OCI-LY3 (cell line): ENCODE data around the gene NTHL1.

Experiments
- H2AFZ ChIP-seq: fragments of 200-600, 300-600 bp; shearing (Covaris generic); 2 replicates; pipeline ENCODE4 v1.6.0; 2014; ENCODE audit warnings: antibody characterized with exemption, low read depth, low read length
- H3K27ac ChIP-seq: fragments of 200-600, 300-600 bp; sonication (generic); 2 replicates; pipeline ENCODE4 v1.5.1; 2014; ENCODE audit warnings: mild to moderate bottlenecking, low read length, moderate library complexity, mixed read lengths
- H3K27me3 ChIP-seq: fragments of 200-600, 300-600 bp; sonication (generic); 2 replicates; pipeline ENCODE4 v1.6.1; 2014; ENCODE audit warnings: low read depth, low read length, mixed read lengths
- H3K36me3 ChIP-seq: fragments of 200-600, 300-600 bp; sonication (generic); replicated peaks from 2 replicates; pipeline ENCODE3; 2014; ENCODE audit warnings: low read depth, low read length, mixed read lengths
- H3K4me1 ChIP-seq: fragments of 300-600, 200-600 bp; sonication (generic); 2 replicates; pipeline ENCODE4 v1.6.1; 2014; ENCODE audit warnings: low read length, mixed read lengths
- H3K4me2 ChIP-seq: fragments of 200-600, 300-600 bp; sonication (generic); 2 replicates; pipeline ENCODE4 v1.6.1; 2014; ENCODE audit warnings: low read length, mixed read lengths
- H3K4me3 ChIP-seq: fragments of 300-600, 200-600 bp; sonication (generic); 2 replicates; pipeline ENCODE4 v1.5.1; 2014; ENCODE audit warnings: antibody characterized with exemption, mild to moderate bottlenecking, low read length, moderate library complexity
- H3K79me2 ChIP-seq: fragments of 300-600, 200-600 bp; shearing (Covaris generic); 2 replicates; pipeline ENCODE4 v1.6.1; 2014; ENCODE audit warnings: mild to moderate bottlenecking, low read length, mixed read lengths
- H3K9ac ChIP-seq: fragments of 300-600, 200-600 bp; shearing (Covaris generic); 2 replicates; pipeline ENCODE4 v1.6.0; 2014; ENCODE audit warnings: mild to moderate bottlenecking, low read length, moderate library complexity
- H3K9me3 ChIP-seq: fragments of 200-600, 300-600 bp; shearing (Covaris generic); 2 replicates; pipeline ENCODE4 v1.6.1; 2014; ENCODE audit warnings: low read length, mixed read lengths; ENCODE audit not compliant: insufficient read depth
- H4K20me1 ChIP-seq: fragments of 200-600, 300-600 bp; sonication (generic); 2 replicates; pipeline ENCODE4 v1.6.1; 2016; ENCODE audit warnings: low read length, mixed read lengths; ENCODE audit not compliant: insufficient read depth
- CTCF ChIP-seq: fragments of 200-600, 300-600 bp; sonication (generic); IDR thresholded peaks from 2 replicates; pipeline ENCODE4 v1.5.1; 2014; ENCODE audit warnings: antibody characterized with exemption, low read length, low read depth
- EZH2phosphoT487 ChIP-seq: fragments of 200-600 bp; shearing (Covaris generic); IDR thresholded peaks from 2 replicates; pipeline ENCODE4 v1.6.1; 2018; ENCODE audit warnings: antibody characterized with exemption, mixed run types, low read depth

The NTHL1 gene

GRCh38 chr16:2079991-2080390 is 32.4 kb upstream of the NTHL1 start:
- H3K9ac ChIP-seq, result no peak overlapping the region
- no peak overlapping the region for H3K4me2 ChIP-seq
- TF ChIP-seq CTCF (no peak), EZH2phosphoT487 (no peak)

GRCh38 chr16:2079311-2079800 is 31.7 kb upstream of the NTHL1 start:
- Histone ChIP-seq H3K9ac (no peak overlapping the region), H3K27ac (no peak overlapping the region)
- no peak for TF ChIP-seq CTCF
- no peak for TF ChIP-seq EZH2phosphoT487

More at GRCh38 chr16:2079991-2080390, 32.4 kb upstream of the NTHL1 start:
- Histone ChIP-seq H3K27ac (no peak overlapping the region), H2AFZ (no peak overlapping the region), H3K4me3 (no peak overlapping the region), H3K79me2 (no peaks in the 10 kb centered on the region), H3K36me3 (no peaks in the 10 kb centered on the region), H3K9me3 (no peaks in the 10 kb centered on the region), H3K4me1 (no peaks in the 10 kb centered on the region), H3K27me3 (no peaks in the 10 kb centered on the region), H4K20me1 (no peaks in the 10 kb centered on the region)

GRCh38 chr16:2078691-2079090 is 31.1 kb upstream of the NTHL1 start:
- no peaks in the 10 kb centered on the region for H3K27me3 ChIP-seq
- H3K27ac ChIP-seq, result no peak overlapping the region
- TF ChIP-seq EZH2phosphoT487 (no peak), CTCF (no peak)
- H3K4me1 ChIP-seq, result no peaks in the 10 kb centered on the region
- no peaks in the 10 kb centered on the region for H3K9me3 ChIP-seq
- no peak overlapping the region for H3K4me3 ChIP-seq
- no peak overlapping the region for H2AFZ ChIP-seq
- no peak overlapping the region for H3K4me2 ChIP-seq
- H3K36me3 ChIP-seq, result no peaks in the 10 kb centered on the region
- no peak overlapping the region for H3K9ac ChIP-seq
- no peaks in the 10 kb centered on the region for H4K20me1 ChIP-seq
- H3K79me2 ChIP-seq, result no peaks in the 10 kb centered on the region

More at GRCh38 chr16:2079311-2079800, 31.7 kb upstream of the NTHL1 start:
- Histone ChIP-seq H4K20me1 (no peaks in the 10 kb centered on the region), H3K4me3 (no peak overlapping the region), H3K36me3 (no peaks in the 10 kb centered on the region), H3K4me2 (no peak overlapping the region), H3K9me3 (no peaks in the 10 kb centered on the region), H3K4me1 (no peaks in the 10 kb centered on the region), H3K27me3 (no peaks in the 10 kb centered on the region), H2AFZ (no peak overlapping the region), H3K79me2 (no peaks in the 10 kb centered on the region)

- Histone ChIP-seq H3K27me3 (no peaks in the 10 kb centered on the region), H3K27ac (no peak overlapping the region), H3K4me3 (no peak overlapping the region), H3K9ac (no peak overlapping the region), H3K36me3 (no peaks in the 10 kb centered on the region), H3K4me1 (no peaks in the 10 kb centered on the region), H3K4me2 (no peak overlapping the region), H3K9me3 (no peaks in the 10 kb centered on the region), H4K20me1 (no peaks in the 10 kb centered on the region), H3K79me2 (no peaks in the 10 kb centered on the region), H2AFZ (no peak overlapping the region)
- TF ChIP-seq CTCF (no peak), EZH2phosphoT487 (no peak)
Observed at GRCh38 chr16:2078096-2078495, 30.5 kb upstream of the NTHL1 start.
